ENCODE results near the gene RUVBL2.
A peak's percentile ranks its signal among the peaks of the same experiment; 100 is the strongest.

The RUVBL2 gene

DNA sequence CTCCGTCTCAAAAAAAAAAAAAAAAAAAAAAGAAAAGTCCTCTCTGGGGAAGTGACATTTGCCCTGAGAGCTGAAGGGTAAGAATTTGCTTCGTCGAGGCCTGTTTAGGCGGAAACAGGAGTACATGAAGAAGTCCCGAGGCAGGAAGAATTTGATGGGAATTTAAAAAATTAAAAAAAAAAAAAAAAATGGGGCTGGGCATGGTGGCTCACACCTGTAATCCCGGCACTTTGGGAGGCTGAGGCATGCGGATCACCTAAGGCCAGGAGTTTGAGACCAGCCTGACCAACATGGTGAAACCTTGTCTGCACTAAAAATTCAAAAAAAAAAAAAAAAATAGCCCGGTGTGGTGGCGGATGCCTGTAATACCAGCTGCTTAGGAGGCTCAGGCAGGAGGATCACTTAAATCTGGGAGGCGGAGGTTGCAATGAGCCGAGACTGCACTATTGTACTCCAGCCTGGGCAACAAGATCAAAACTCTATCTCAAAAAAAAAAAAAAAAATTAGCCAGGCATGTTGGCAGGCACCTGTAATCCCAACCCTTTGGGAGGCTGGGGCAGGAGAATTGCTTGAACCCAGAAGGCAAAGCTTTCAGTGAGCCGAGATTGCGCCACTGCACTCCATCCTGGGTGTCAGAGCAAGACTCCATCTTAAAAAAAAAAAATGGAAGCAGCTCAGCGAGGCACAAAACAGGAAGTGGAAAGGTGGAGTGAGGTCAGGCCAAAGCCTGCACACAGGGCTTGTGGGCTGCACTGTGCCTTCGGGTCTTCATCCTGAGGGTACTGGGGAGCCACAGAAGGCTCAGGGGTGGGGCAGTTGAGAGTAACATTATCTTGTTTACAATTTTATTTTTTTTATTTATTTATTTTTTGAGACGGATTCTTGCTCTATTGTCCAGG is 34.1 kb upstream of the RUVBL2 start:
- H3K27ac ChIP-seq, result peak overlapping the region; percentile 12; the same call in 1 of the 2 replicates
- TF ChIP-seq ZFX (IDR thresholded peaks at IDR 0.05; ENCODE audit: borderline replicate concordance), result no peak
- TF ChIP-seq, protein P1, sequence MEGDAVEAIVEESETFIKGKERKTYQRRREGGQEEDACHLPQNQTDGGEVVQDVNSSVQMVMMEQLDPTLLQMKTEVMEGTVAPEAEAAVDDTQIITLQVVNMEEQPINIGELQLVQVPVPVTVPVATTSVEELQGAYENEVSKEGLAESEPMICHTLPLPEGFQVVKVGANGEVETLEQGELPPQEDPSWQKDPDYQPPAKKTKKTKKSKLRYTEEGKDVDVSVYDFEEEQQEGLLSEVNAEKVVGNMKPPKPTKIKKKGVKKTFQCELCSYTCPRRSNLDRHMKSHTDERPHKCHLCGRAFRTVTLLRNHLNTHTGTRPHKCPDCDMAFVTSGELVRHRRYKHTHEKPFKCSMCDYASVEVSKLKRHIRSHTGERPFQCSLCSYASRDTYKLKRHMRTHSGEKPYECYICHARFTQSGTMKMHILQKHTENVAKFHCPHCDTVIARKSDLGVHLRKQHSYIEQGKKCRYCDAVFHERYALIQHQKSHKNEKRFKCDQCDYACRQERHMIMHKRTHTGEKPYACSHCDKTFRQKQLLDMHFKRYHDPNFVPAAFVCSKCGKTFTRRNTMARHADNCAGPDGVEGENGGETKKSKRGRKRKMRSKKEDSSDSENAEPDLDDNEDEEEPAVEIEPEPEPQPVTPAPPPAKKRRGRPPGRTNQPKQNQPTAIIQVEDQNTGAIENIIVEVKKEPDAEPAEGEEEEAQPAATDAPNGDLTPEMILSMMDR (IDR thresholded peaks at IDR 0.05), result no peak

DNA sequence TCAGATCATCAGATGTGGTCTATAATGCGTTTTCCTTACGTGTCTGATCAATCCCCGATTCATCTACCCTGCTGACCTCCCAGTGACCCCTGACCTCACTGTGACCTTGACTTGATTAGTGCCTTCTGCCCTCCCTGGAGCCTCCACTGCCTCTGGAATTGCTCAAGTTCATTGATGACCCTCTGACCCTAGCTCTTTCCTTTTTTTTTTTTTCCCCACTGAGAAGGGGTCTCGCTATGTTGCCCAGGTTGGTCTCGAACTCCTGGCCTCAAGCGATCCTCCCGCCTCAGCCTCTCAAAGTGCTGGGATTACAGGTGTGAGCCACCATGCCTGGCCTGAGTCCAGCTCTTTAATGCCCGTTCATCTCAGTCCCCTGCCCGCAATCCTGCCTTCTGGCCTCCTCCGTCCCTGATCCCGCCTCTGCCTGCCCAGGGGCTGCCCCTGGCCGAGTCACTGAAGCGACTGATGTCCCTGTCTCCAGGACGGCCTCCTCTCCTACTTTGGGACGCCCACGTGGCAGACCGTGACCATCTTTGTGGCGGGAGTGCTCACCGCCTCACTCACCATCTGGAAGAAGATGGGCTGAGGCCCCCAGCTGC is 32.5 kb upstream of the RUVBL2 start:
- TF ChIP-seq, protein P1 (IDR thresholded peaks at IDR 0.05), result no peak
- no peak for TF ChIP-seq ZFX (IDR thresholded peaks at IDR 0.05; ENCODE audit: borderline replicate concordance)
- H3K27ac ChIP-seq, result peak overlapping the region; percentile 32; the same call in 1 of the 2 replicates

DNA sequence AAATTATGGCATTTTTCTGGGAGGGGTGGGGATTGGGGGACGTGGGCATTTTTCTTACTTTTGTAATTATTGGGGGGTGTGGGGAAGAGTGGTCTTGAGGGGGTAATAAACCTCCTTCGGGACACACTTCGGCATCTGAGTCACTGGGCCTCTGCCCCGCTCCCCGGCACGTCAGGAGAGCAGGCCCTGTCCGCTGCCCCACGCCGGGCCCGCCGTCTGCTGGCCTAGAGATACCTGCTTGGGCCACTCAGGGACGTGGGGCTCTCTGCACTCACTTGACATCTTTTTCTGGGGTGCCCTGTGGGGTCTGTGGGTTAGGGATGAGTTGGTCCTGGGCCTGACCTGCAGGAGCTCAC is 32.0 kb upstream of the RUVBL2 start:
- H3K27ac ChIP-seq, result peak overlapping the region; percentile 32
- TF ChIP-seq, protein P1 (IDR thresholded peaks at IDR 0.05), result no peak
- no peak for TF ChIP-seq ZFX (IDR thresholded peaks at IDR 0.05; ENCODE audit: borderline replicate concordance)

DNA sequence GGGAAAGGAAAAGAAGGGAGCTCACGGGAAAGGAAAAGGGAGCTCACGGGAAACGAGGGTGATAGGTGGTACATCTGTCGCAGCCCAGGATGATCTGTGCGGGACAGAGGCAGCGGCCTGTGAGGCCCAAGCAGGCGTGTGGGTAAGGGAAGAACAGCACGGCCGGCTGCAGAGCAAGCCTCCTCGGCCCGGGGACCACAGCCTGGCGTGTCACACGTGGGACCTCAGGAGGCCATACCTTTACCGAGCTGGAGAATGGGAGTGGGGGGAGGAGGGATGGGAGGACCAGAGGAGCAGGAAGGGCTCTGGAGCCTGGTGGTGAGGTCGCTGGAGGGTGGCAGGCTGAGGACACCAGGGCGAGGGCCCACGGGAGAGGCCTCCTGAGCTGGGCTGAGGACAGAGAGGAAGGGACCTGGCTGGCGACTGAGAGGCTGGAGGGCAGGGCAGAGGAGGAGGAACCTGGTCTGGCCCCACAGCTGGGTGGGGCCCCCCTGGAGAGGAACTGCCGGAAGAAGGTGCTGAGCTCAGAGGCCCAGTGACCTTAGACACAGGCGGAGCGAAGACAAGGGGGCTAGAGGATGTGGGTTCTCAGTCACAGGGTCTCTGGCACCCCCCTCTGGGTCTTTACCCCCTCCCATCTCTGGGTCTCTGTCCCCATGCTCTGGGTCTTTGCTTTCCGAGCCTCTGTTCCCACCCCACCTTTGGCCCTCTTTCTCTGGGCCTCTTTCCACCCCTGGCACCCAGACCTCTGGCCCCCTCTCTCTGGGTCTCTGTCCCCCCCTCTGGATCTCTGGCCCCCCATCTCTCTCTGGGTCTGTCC is 31.4 kb upstream of the RUVBL2 start:
- H3K27ac ChIP-seq, result peak overlapping the region; percentile 32
- no peak for TF ChIP-seq ZFX (IDR thresholded peaks at IDR 0.05; ENCODE audit: borderline replicate concordance)
- TF ChIP-seq, protein P1 (IDR thresholded peaks at IDR 0.05), result no peak

DNA sequence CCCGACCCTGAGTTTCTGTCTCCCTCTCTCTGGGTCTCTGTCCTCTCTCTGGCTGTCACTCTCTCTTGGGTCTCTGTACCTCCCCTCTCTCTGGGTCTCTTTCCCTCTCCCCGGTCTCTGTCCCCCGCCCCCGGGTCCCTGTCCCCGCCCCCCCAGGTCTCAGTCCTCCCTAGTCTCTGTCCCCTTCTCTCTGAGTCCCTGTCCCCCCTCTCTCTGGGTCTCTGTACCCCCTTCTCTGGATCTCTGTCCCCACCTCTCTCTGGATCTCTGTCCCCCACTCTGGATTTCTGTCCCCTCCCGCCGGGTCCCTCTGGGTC is 30.9 kb upstream of the RUVBL2 start:
- TF ChIP-seq, protein P1 (IDR thresholded peaks at IDR 0.05), result no peak
- TF ChIP-seq ZFX (IDR thresholded peaks at IDR 0.05; ENCODE audit: borderline replicate concordance), result no peak
- H3K27ac ChIP-seq, result peak overlapping the region; percentile 32; the same call in 1 of the 2 replicates

DNA sequence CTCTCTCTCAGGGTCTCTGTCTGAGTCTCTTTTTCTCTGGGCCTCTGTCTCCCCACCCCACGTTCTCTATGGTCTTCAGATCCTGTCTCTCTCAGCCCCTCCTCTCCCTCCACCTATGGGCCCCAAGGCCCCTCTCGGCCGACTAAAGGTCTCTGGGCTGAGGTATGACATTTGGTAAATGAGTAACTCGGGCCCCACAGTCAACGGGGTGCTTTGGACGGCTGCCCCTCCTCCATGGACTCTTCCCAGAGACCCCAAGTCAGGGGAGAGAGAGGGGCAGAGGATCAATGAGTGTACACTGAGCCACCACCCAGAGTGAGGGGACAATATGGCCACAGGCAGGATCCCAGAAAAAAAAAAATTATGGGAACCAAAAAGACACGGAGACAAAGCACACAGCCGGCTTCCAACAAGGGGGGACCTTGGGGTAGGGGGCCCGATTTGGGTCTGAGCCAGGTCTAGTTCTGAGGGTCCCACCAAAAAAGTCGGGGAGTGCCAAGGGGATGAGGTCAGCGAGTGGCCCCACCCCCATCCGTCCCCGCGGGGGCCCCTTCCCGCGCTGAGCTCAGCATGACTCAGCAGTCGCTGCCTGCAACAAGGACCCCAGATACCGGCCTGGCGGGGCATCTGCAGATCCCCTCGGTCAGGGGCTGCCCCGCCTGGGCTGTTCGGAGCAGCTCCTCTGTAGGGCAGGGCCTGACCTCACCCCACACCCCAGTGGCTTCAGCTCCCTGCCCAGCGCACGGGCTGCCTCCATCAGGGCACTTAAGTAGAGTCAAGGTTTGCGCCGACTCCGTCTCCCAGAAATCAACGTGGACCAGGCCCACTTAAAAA is 30.1 kb upstream of the RUVBL2 start:
- peak overlapping the region; percentile 83 for H3K27ac ChIP-seq
- TF ChIP-seq, protein P1 (IDR thresholded peaks at IDR 0.05), result no peak
- TF ChIP-seq ZFX (IDR thresholded peaks at IDR 0.05; ENCODE audit: borderline replicate concordance), result no peak
